Gastroesophageal sphincter (tissue), 3 donors: ENCODE measurements around the gene RBM19.

ENCODE experiments used
- CTCF ChIP-seq, 4 experiments: fragments of 200-600 bp in 2 of 4; fragments of 450-650 bp in 2 of 4; sonication (generic) in 1 of 4; IDR thresholded peaks; one replicate each; pipeline ENCODE4 v1.5.1; 2017 to 2019; ENCODE audit warnings: antibody characterized with exemption in 4 of 4, mild to moderate bottlenecking in 2 of 4, moderate library complexity in 2 of 4
- POLR2AphosphoS5 ChIP-seq: sonication (generic); formaldehyde crosslinking; IDR thresholded peaks from one replicate; pipeline ENCODE4 v1.6.1; 2017; ENCODE audit warnings: antibody characterized with exemption

- TF ChIP-seq CTCF (IDR thresholded peaks at IDR 0.05) = no peak
- TF ChIP-seq POLR2AphosphoS5 = no peak
Measured at GRCh38 chr12:113766879-113767878, 198.9 kb downstream of the RBM19 start.
